Vagina (tissue), 2 donors: Measurements from ENCODE around the gene MCF2L.

Source experiments
- CTCF ChIP-seq, 3 experiments: fragments of 450-650 bp in 2 of 3; fragments of 200-600 bp in 1 of 3; sonication (generic) in 1 of 3; IDR thresholded peaks; one replicate each; pipeline ENCODE4 v1.5.1; 2017 to 2019; ENCODE audit warnings: antibody characterized with exemption in 3 of 3, mild to moderate bottlenecking in 2 of 3, moderate library complexity in 2 of 3
- POLR2A ChIP-seq, 2 donors: fragments of 450-650 bp; IDR thresholded peaks; one replicate each; pipeline ENCODE4 v1.6.1; 2017; ENCODE audit warnings: antibody characterized with exemption in 2 of 2, mild to moderate bottlenecking in 2 of 2, moderate library complexity in 2 of 2
- POLR2AphosphoS5 ChIP-seq, 2 donors: sonication (generic); formaldehyde crosslinking; IDR thresholded peaks; one replicate each; pipeline ENCODE4 v1.9.0; 2017; ENCODE audit warnings: antibody characterized with exemption in 2 of 2, mild to moderate bottlenecking in 2 of 2, low read depth in 1 of 2; ENCODE audit not compliant: insufficient read depth in 1 of 2

DNA sequence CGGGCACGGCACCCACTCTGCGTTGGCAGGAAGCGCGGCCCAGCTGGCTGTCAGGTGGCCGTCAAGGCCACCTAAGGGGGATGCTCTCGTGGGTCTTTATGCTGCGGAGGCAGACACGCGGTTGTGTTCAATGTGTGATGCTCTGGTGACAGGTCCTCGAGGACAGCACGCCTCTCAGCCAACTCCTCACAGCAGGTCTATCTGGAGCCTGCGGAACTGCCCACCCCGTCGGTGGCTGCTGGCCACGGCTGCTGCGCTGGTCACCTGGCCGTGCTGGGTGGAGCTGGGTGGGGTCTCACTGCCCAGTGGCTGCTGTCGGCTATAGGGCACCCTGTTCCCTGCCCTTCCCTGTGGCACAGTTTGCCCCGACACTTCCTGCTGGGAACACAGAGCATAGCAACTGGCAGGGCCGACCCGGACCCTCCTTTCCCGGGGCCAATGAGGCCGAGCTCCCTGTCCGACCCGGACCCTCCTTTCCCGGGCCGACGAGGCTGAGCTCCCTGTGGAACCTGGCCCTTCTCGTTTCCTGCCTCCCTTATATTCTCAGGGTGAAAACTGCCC, 122.3 kb downstream of the MCF2L start:
- TF ChIP-seq POLR2AphosphoS5 (IDR thresholded peaks at IDR 0.05; ENCODE audit: insufficient read depth in 1 of 2, low read depth in 1 of 2) (no peak), POLR2A (IDR thresholded peaks at IDR 0.05) (no peak), CTCF (IDR thresholded peaks at IDR 0.05) (no peak)
